Spleen (tissue), 11 donors: ENCODE results near the gene CERCAM. TPM values are rescaled to one million over a fixed set of nuclear protein-coding genes. Genes with fewer than 3 reads are reported as not detected.

Experiments used
- DNase-seq: peaks from one replicate; pipeline ENCODE4 v3.0.0-alpha.2; 2020
- H3K27ac ChIP-seq, 8 donors: fragments of 200-600 bp; sonication (generic) in 7 of 8; 1 replicate in 4 of 8; 2 replicates in 4 of 8; pipeline versions ENCODE4 v1.5.0 to v1.8.0; 2016 to 2021; ENCODE audit warnings: inconsistent platforms in 4 of 8, mild to moderate bottlenecking in 4 of 8, moderate library complexity in 1 of 8
- H3K27me3 ChIP-seq, 7 donors: fragments of 200-600 bp; sonication (generic) in 6 of 7; replicated peaks in 1 of 7; 1 replicate in 4 of 7; 2 replicates in 3 of 7; pipeline versions ENCODE4 v1.5.0 to v1.8.0; 2016 to 2021; ENCODE audit warnings: inconsistent platforms in 3 of 7, mild to moderate bottlenecking in 1 of 7
- H3K36me3 ChIP-seq, 6 donors: fragments of 200-600 bp; sonication (generic) in 5 of 6; 1 replicate in 4 of 6; 2 replicates in 2 of 6; pipeline versions ENCODE4 v1.5.0 to v1.8.0; 2016 to 2021; ENCODE audit warnings: inconsistent platforms in 2 of 6
- H3K4me1 ChIP-seq, 6 donors: fragments of 200-600 bp; sonication (generic) in 5 of 6; 1 replicate in 3 of 6; 2 replicates in 3 of 6; pipeline versions ENCODE4 v1.5.0 to v1.8.0; 2016 to 2021; ENCODE audit warnings: inconsistent platforms in 3 of 6
- H3K4me3 ChIP-seq, 8 donors: fragments of 200-600 bp; sonication (generic) in 7 of 8; 1 replicate in 4 of 8; 2 replicates in 4 of 8; pipeline versions ENCODE4 v1.5.0 to v1.8.0; 2016 to 2021; ENCODE audit warnings: inconsistent platforms in 4 of 8, mild to moderate bottlenecking in 4 of 8, moderate library complexity in 2 of 8
- H3K9me3 ChIP-seq, 8 donors: fragments of 200-600 bp; sonication (generic) in 7 of 8; 1 replicate in 4 of 8; 2 replicates in 4 of 8; pipeline versions ENCODE4 v1.5.0 to v1.8.0; 2016 to 2021; ENCODE audit warnings: inconsistent platforms in 4 of 8
- POLR2A ChIP-seq, 3 donors: fragments of 450-650 bp; IDR thresholded peaks; one replicate each; pipeline ENCODE4 v1.5.1; 2017; ENCODE audit warnings: antibody characterized with exemption in 3 of 3, mild to moderate bottlenecking in 1 of 3
- POLR2AphosphoS5 ChIP-seq, 3 donors: sonication (generic); formaldehyde crosslinking; IDR thresholded peaks; one replicate each; pipeline ENCODE4 v1.5.1; 2017; ENCODE audit warnings: antibody characterized with exemption in 3 of 3
- WGBS, 5 donors: extraction: QIAGEN DNeasy Blood & Tissue Kit in 3 of 5; methylation state at CpG; one replicate each; pipeline versions ENCODE4 v1.1.5 to v1.1.7; 2013 to 2018; 5-methylcytosine and 5-hydroxymethylcytosine counted together
- intact Hi-C: fragments of 100-400 bp; cut with DNase I; formaldehyde crosslinking; loops from one replicate; pipeline ENCODE4 v1.15.0; 2023; ENCODE audit warnings: low total_unique reads
- polyA plus RNA-seq, 3 donors: library from polyadenylated mRNA; stranded (reverse); fragments of 200-250 nt; gene quantifications; one replicate each; pipeline ENCODE4 v1.2.1, GENCODE V29; 2013
- total RNA-seq, 7 donors: library from RNA; depleted of rRNA in 3 of 7; stranded (reverse); fragments of >200 nt in 3 of 7; fragmentation: NEBNext Ultra II Directional in 4 of 7; extraction: Animal tissue kit (Norgen Biotek cat#: 25700) in 4 of 7; gene quantifications; one replicate each; pipeline versions ENCODE4 v1.1.0 to v1.2.1, GENCODE V29; 2016 to 2021
- TF ChIP-seq, protein P1 (sequence below), 11 experiments: fragments of 200-600 bp in 7 of 11; fragments of 450-650 bp in 4 of 11; sonication (generic) in 4 of 11; IDR thresholded peaks in 8 of 11; conservative IDR thresholded peaks in 3 of 11; 1 replicate in 7 of 11; 2 replicates in 4 of 11; pipeline versions ENCODE4 v1.4.0 to v1.8.0; 2016 to 2021; ENCODE audit warnings: antibody characterized with exemption in 11 of 11, inconsistent platforms in 4 of 11, mild to moderate bottlenecking in 1 of 11
- donor health status: healthy with polysubstance abuse.
- donor health status: DM: no; HTN: no; CAD: no; lungs with moderate emphysema.
- donor health status: DM: no; HTN: no; CAD: no.
- donor health status: Bipolar disorder and iron deficiency.
- donor health status: healthy.
- donor health status: DM: no; HTN: no; CAD: no.
- donor health status: DM: yes; HTN: yes; CAD: no.

CERCAM gene
- total and polyA plus RNA-seq, 10 donors: 3.8 to 22.7 (median 8.8) TPM

DNA sequence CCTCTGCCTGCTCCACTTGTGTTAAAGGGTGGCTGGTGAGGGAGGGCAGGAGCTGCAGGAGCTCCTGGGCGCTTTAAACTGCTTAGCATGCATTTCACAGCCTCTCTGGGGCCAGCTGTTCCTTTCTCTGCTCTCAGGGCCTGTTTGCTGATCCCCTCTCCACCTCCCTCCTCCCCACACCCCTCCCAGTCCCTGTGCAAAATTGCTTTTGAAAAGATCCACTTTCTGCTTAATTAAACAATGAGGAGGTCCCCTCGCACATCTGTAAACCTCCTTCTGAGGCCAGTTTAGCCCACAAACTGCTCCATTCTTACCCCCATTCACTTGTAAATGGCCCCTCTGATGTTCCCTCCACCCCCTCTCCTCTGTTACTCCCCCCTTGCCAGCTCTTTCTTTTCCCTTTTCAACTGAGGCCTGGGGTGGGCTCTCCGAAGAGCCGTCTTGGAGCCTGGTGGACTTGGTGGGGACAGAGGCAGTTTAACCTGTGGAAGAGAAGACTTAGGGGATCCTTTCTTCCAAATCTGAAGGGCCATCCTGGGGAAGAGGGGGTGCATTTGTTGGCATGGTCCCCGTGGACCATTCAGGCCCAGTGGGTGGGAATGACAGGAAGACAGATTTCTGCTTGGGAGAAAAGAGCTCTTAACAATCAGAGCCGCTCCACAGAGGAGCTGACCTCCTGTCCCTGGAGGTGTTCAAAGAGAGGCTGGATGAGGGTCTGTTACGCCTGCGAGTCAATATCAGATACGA, 37.5 kb upstream of the CERCAM start:
- no peak for DNase-seq
- Histone ChIP-seq H3K9me3 (no peaks in the 10 kb centered on the region), H3K36me3 (peaks cover 3 to 100% (median 75%) of the 10 kb centered on the region in 6 donors), H3K4me1 (peaks cover 0 to 15% (median 0%) of the 10 kb centered on the region in 6 donors), H3K27me3 (no peaks in the 10 kb centered on the region), H3K27ac (no peak overlapping the region), H3K4me3 (no peak overlapping the region)
- WGBS, 5 donors: 83 to 92% (median 86%) methylated on average over 9 of the region's 9 CpGs
- TF ChIP-seq, protein P1, sequence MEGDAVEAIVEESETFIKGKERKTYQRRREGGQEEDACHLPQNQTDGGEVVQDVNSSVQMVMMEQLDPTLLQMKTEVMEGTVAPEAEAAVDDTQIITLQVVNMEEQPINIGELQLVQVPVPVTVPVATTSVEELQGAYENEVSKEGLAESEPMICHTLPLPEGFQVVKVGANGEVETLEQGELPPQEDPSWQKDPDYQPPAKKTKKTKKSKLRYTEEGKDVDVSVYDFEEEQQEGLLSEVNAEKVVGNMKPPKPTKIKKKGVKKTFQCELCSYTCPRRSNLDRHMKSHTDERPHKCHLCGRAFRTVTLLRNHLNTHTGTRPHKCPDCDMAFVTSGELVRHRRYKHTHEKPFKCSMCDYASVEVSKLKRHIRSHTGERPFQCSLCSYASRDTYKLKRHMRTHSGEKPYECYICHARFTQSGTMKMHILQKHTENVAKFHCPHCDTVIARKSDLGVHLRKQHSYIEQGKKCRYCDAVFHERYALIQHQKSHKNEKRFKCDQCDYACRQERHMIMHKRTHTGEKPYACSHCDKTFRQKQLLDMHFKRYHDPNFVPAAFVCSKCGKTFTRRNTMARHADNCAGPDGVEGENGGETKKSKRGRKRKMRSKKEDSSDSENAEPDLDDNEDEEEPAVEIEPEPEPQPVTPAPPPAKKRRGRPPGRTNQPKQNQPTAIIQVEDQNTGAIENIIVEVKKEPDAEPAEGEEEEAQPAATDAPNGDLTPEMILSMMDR (IDR thresholded peaks at IDR 0.05 in 8 of 11, conservative IDR thresholded peaks at IDR 0.05 in 3 of 11): no peak
- no peak for TF ChIP-seq POLR2A (IDR thresholded peaks at IDR 0.05)
- TF ChIP-seq POLR2AphosphoS5 (IDR thresholded peaks at IDR 0.05): no peak
- intact Hi-C loops: no loop called here

DNA sequence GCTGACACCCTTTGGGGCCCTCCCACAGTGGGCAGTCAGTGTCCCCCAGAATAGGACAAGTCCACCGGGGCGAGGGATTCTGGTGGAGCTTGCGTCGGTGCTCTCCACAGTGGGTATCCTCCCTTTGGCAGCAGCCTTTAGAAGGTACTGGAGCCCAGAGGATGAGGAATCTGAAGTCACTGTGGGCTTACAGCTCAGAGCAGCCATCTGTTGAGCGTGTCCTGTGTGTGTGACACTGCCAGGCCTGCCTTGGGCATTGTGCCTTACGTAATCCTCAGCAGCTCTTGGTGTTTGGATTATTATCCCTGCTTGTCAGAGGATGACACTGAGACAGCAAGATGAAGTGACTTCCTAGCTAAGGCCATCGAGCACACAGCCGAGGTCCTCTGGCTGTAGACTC, 36.9 kb upstream of the CERCAM start:
- H3K36me3 ChIP-seq: peaks cover 3 to 100% (median 75%) of the 10 kb centered on the region in 6 donors
- DNase-seq: no peak
- WGBS, 5 donors: 83 to 95% (median 88%) methylated on average over 8 of the region's 8 CpGs
- H3K9me3 ChIP-seq: no peaks in the 10 kb centered on the region
- no peak overlapping the region for H3K27ac ChIP-seq
- peaks cover 0 to 15% (median 0%) of the 10 kb centered on the region in 6 donors for H3K4me1 ChIP-seq
- H3K4me3 ChIP-seq: no peak overlapping the region
- TF ChIP-seq, protein P1 (IDR thresholded peaks at IDR 0.05 in 8 of 11, conservative IDR thresholded peaks at IDR 0.05 in 3 of 11): no peak
- TF ChIP-seq POLR2A (IDR thresholded peaks at IDR 0.05): no peak
- intact Hi-C loops: no loop called here
- H3K27me3 ChIP-seq: no peaks in the 10 kb centered on the region

GRCh38 chr9:128384801-128385495, 35.7 kb upstream of the CERCAM start:
- Histone ChIP-seq H3K36me3 (peaks cover 3 to 100% (median 75%) of the 10 kb centered on the region in 6 donors), H3K27me3 (no peaks in the 10 kb centered on the region), H3K4me3 (no peak overlapping the region), H3K9me3 (no peaks in the 10 kb centered on the region), H3K4me1 (peaks cover 0 to 15% (median 0%) of the 10 kb centered on the region in 6 donors), H3K27ac (no peak overlapping the region)
- DNase-seq: no peak
- intact Hi-C loops: no loop called here
- WGBS, 5 donors: 86 to 95% (median 92%) methylated on average over 7 of the region's 7 CpGs
- no peak for TF ChIP-seq POLR2A (IDR thresholded peaks at IDR 0.05)
- TF ChIP-seq, protein P1 (IDR thresholded peaks at IDR 0.05 in 8 of 11, conservative IDR thresholded peaks at IDR 0.05 in 3 of 11): no peak
- TF ChIP-seq POLR2AphosphoS5 (IDR thresholded peaks at IDR 0.05): no peak
